Bronchial epithelial cell (primary cell): Measurements from ENCODE around the gene RNF152. TPM values are rescaled to one million over a fixed set of nuclear protein-coding genes. Genes with fewer than 3 reads are reported as not detected.
A peak's percentile ranks its signal among the peaks of the same experiment; 100 is the strongest.
"Not testable (repeated sequence)": the region's sequence is repeated elsewhere in the genome, so short reads cannot be mapped to it uniquely, and the experiment has no call there.

Experiments used
- DNase-seq: peaks from one replicate; pipeline ENCODE4 v3.0.0-alpha.2; 2010; ENCODE audit warnings: low read depth
- FAIRE-seq: peaks from 2 replicates; lab custom pipeline; 2011; peaks lifted over from hg19 to GRCh38; lab: Jason Lieb, UNC
- H3K27me3 ChIP-seq: 2 replicates; pipeline ENCODE4 v1.5.1; 2011; ENCODE audit warnings: low read length; ENCODE audit not compliant: control insufficient read depth, insufficient read depth
- H3K36me3 ChIP-seq: 2 replicates; pipeline ENCODE4 v1.5.1; 2011; ENCODE audit warnings: low read length; ENCODE audit not compliant: control insufficient read depth, insufficient read depth
- H3K4me3 ChIP-seq: 2 replicates; pipeline ENCODE4 v1.5.1; 2011; ENCODE audit warnings: mild to moderate bottlenecking, low read depth, low read length, control low read depth
- CTCF ChIP-seq: IDR thresholded peaks from 2 replicates; pipeline ENCODE4 v1.5.1; 2011; ENCODE audit warnings: mild to moderate bottlenecking, moderate library complexity, low read length, control low read depth, inconsistent platforms; ENCODE audit not compliant: insufficient read depth, severe bottlenecking
- total RNA-seq: library from RNA; depleted of rRNA; stranded (reverse); fragments of >200 nt; gene quantifications from 2 replicates; pipeline ENCODE4 v1.2.1, GENCODE V29; 2014

Gene RNF152
- total RNA-seq, 1 donor from 2014 or later = 31.9 TPM

DNA sequence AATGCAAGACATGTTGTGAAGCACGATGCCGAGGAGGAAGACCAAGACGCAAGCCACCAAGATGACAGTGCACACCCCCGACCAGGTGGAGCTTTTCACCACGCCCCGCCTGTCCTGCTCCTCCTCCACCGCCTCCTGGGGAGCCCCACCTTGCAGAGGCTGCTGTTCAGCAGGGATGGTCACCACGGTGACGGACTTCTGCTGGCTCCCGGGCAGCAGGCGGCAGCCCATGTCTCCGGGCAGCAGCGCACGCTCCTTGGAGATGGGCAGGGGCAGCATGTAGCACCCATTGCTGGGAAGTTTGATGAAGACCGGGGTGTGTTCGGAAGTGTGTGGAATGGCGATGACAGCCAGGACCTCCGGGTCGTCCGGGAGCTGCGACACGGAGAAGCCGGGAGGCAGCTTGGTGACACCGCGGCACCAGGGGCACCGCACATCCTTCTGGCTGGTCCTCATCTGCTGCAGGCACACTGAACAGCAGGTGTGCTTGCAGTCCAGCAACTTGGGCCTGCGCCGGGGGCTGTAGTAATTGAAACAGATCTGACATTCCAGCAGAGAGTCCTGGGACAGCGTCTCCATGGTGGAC, 76.8 kb downstream of the RNF152 start:
- Histone ChIP-seq H3K27me3 (no peaks in the 10 kb centered on the region), H3K36me3 (peaks cover 8% of the 10 kb centered on the region), H3K4me3 (no peak overlapping the region)
- DNase-seq (no peak), FAIRE-seq (no peak)
- TF ChIP-seq CTCF = no peak

DNA sequence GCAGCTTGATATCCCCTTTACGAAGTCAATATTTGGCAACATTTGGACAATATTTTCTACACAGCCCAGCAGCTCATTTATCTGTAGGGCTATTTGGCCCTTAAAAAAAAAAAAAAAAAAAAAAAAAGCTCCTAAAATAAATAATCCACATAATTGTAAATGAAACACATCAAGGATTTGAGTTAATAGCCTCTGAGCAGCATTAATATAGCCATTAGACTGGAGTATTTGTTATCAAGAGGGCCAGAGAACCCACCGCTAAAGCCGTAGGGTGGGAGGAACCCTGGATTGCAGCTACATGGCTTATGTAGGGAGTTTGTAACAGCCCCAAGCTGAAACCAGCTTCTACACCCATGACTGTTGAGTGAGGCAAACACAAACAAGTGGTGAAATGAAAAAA, 84.5 kb downstream of the RNF152 start:
- H3K27me3 ChIP-seq = no peaks in the 10 kb centered on the region
- no peak overlapping the region for H3K4me3 ChIP-seq
- FAIRE-seq (no peak), DNase-seq (no peak)
- H3K36me3 ChIP-seq = no peaks in the 10 kb centered on the region
- TF ChIP-seq CTCF = no peak

DNA sequence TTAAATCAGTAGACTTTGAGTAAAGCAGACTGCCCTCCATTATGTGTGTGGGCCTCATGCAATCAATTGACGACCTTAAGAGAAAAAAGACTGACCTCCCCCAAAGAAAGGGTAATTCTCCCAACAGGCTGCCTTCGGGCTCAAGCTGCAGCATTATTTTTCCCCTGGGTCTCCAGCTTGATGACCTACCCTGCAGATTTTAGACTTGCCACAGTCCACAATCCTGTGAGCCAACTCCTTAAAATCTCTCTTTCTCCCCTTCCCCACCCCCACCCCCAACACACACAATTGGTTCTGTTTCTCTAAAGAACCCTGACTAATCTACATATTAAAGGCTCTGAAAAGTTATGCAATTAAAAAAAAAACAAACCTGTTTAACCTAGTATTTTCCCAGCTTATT, 89.4 kb downstream of the RNF152 start:
- no peak for TF ChIP-seq CTCF
- DNase-seq (no peak), FAIRE-seq (no peak)
- no peak overlapping the region for H3K4me3 ChIP-seq
- H3K36me3 ChIP-seq = no peaks in the 10 kb centered on the region
- H3K27me3 ChIP-seq = no peaks in the 10 kb centered on the region

- no peaks in the 10 kb centered on the region for H3K27me3 ChIP-seq
- H3K4me3 ChIP-seq = no peak overlapping the region
- H3K36me3 ChIP-seq = no peaks in the 10 kb centered on the region
- FAIRE-seq (no peak), DNase-seq (no peak)
- TF ChIP-seq CTCF = no peak
These were observed 94.9 kb downstream of the RNF152 start for GRCh38 chr18:61797696-61798590.

GRCh38 chr18:61791031-61791430, 101.8 kb downstream of the RNF152 start:
- Histone ChIP-seq H3K36me3 (no peaks in the 10 kb centered on the region), H3K4me3 (no peak overlapping the region), H3K27me3 (no peaks in the 10 kb centered on the region)
- TF ChIP-seq CTCF = no peak
- FAIRE-seq (no peak), DNase-seq (peak; percentile 14)

DNA sequence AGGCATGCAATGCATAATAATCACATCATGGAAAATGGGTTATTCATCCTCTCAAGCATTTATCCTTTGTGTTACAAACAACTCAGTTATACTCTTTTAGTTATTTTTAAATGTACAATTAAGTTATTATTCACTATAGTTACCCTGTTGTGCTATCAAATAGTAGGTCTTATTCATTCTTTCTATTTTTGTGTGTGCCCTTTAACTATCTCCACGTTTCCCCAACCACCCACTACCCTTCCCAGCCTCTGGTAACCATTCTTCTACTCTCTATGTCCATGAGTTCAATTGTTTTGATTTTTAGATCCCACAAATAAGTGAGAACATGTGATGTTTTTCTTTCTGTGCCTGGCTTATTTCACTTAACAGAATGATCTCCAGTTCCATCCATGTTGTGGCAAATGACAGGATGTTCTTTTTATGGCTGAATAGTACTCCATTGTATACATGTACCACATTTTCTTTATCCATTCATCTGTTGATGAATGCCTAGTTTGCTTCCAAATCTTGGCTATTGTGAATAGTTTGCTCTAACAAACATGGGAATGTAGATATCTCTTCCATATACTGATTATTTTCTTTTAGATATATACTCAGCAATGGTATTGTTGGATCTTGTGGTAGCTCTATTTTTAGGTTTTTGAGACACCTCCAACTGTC, 105.7 kb downstream of the RNF152 start:
- not testable (repeated sequence) for DNase-seq, H3K27me3 ChIP-seq, H3K4me3 ChIP-seq, FAIRE-seq, H3K36me3 ChIP-seq
